HFFc6 (cell line): ENCODE data around the gene ITGA11. TPM values are rescaled to one million over a fixed set of nuclear protein-coding genes. Genes with fewer than 3 reads are reported as not detected.

ENCODE experiments used
- DNase-seq: peaks from one replicate; pipeline ENCODE4 v3.0.0-alpha.2; 2018
- H3K27ac Mint-ChIP-seq: 2 replicates; pipeline ENCODE4 v1.8.0; 2020; ENCODE audit warnings: mild to moderate bottlenecking, mixed read lengths
- H3K27me3 Mint-ChIP-seq: 2 replicates; pipeline ENCODE4 v1.8.0; 2021; ENCODE audit warnings: mild to moderate bottlenecking, moderate library complexity, mixed read lengths; ENCODE audit not compliant: insufficient read depth
- H3K36me3 Mint-ChIP-seq: 2 replicates; pipeline ENCODE4 v1.8.0; 2021; ENCODE audit warnings: low read depth, mixed read lengths
- H3K4me1 Mint-ChIP-seq: 2 replicates; pipeline ENCODE4 v1.8.0; 2020; ENCODE audit warnings: low read depth, mixed read lengths
- H3K4me3 Mint-ChIP-seq: 2 replicates; pipeline ENCODE4 v1.8.0; 2020; ENCODE audit warnings: mild to moderate bottlenecking, moderate library complexity, mixed read lengths
- H3K9me3 Mint-ChIP-seq: 2 replicates; pipeline ENCODE4 v1.8.0; 2020; ENCODE audit warnings: mild to moderate bottlenecking, mixed read lengths
- CTCF ChIP-seq: fragments of 200-600 bp; sonication (generic); IDR thresholded peaks from 2 replicates; pipeline ENCODE4 v1.5.0; 2021; ENCODE audit warnings: antibody characterized with exemption, mild to moderate bottlenecking
- total RNA-seq, 6 experiments: library from RNA; stranded (reverse); fragmentation: NEBNext Ultra II Directional; extraction: Animal tissue kit (Norgen Biotek cat#: 25700); gene quantifications; 2 replicates in 1 of 6; 3 replicates in 5 of 6; pipeline ENCODE4 v1.2.3, GENCODE V29; 2021

The ITGA11 gene
- total RNA-seq, 6 experiments from 2014 or later = 1.2 to 2.1 (median 1.4) TPM

- Mint-ChIP-seq H3K36me3 (no peaks in the 10 kb centered on the region), H3K4me3 (no peak overlapping the region), H3K9me3 (no peaks in the 10 kb centered on the region)
Measured at GRCh38 chr15:68363353-68363752, 68.6 kb downstream of the ITGA11 start.

GRCh38 chr15:68362537-68363126 is 69.3 kb downstream of the ITGA11 start:
- peaks cover 8% of the 10 kb centered on the region for H3K27me3 Mint-ChIP-seq
- H3K4me1 Mint-ChIP-seq = peaks cover 7% of the 10 kb centered on the region
- H3K9me3 Mint-ChIP-seq = no peaks in the 10 kb centered on the region; the same call in 1 of the 2 replicates
- no peaks in the 10 kb centered on the region; the same call in 1 of the 2 replicates for H3K36me3 Mint-ChIP-seq
- no peak for DNase-seq
- H3K27ac Mint-ChIP-seq = no peak overlapping the region
- TF ChIP-seq CTCF = no peak
- no peak overlapping the region for H3K4me3 Mint-ChIP-seq

More at GRCh38 chr15:68363353-68363752, 68.6 kb downstream of the ITGA11 start:
- Mint-ChIP-seq H3K27me3 (peaks cover 6% of the 10 kb centered on the region), H3K4me1 (peaks cover 11% of the 10 kb centered on the region), H3K27ac (no peak overlapping the region)
- no peak for TF ChIP-seq CTCF
- DNase-seq = no peak

- H3K27me3 Mint-ChIP-seq = peaks cover 8% of the 10 kb centered on the region
- peaks cover 9% of the 10 kb centered on the region for H3K4me1 Mint-ChIP-seq
- H3K27ac Mint-ChIP-seq = no peak overlapping the region
- no peak for DNase-seq
- no peak overlapping the region for H3K4me3 Mint-ChIP-seq
- H3K36me3 Mint-ChIP-seq = peaks cover 10% of the 10 kb centered on the region
- no peak for TF ChIP-seq CTCF
- peaks cover 11% of the 10 kb centered on the region for H3K9me3 Mint-ChIP-seq
Measured at GRCh38 chr15:68360721-68361120, 71.2 kb downstream of the ITGA11 start.

GRCh38 chr15:68356778-68357177 is 75.2 kb downstream of the ITGA11 start:
- Mint-ChIP-seq H3K4me3 (no peak overlapping the region), H3K4me1 (peaks cover 39% of the 10 kb centered on the region), H3K36me3 (peaks cover 10% of the 10 kb centered on the region), H3K27me3 (peaks cover 12% of the 10 kb centered on the region), H3K9me3 (peaks cover 11% of the 10 kb centered on the region), H3K27ac (no peak overlapping the region)
- no peak for TF ChIP-seq CTCF
- no peak for DNase-seq

GRCh38 chr15:68354923-68355322 is 77.0 kb downstream of the ITGA11 start:
- TF ChIP-seq CTCF = no peak
- peaks cover 11% of the 10 kb centered on the region for H3K9me3 Mint-ChIP-seq
- H3K27me3 Mint-ChIP-seq = peaks cover 10% of the 10 kb centered on the region
- peaks cover 39% of the 10 kb centered on the region for H3K4me1 Mint-ChIP-seq
- H3K36me3 Mint-ChIP-seq = peaks cover 10% of the 10 kb centered on the region
- H3K27ac Mint-ChIP-seq = peak overlapping the region; percentile 94
- DNase-seq = peak; percentile 79
- peak overlapping the region; percentile 68 for H3K4me3 Mint-ChIP-seq
